Stimulated activated CD4-positive, alpha-beta T cell treated with anti-CD3 and anti-CD28 coated beads, Interleukin-4, amount 100 ng/mL, for 24 hours (primary cell): ENCODE data around the gene FAM193A.
A peak's percentile ranks its signal among the peaks of the same experiment; 100 is the strongest.
"Not testable (repeated sequence)": the region's sequence is repeated elsewhere in the genome, so short reads cannot be mapped to it uniquely, and the experiment has no call there.

Experiments used
- DNase-seq: peaks from one replicate; pipeline ENCODE4 v3.0.0-alpha.2; 2020

FAM193A gene

DNA sequence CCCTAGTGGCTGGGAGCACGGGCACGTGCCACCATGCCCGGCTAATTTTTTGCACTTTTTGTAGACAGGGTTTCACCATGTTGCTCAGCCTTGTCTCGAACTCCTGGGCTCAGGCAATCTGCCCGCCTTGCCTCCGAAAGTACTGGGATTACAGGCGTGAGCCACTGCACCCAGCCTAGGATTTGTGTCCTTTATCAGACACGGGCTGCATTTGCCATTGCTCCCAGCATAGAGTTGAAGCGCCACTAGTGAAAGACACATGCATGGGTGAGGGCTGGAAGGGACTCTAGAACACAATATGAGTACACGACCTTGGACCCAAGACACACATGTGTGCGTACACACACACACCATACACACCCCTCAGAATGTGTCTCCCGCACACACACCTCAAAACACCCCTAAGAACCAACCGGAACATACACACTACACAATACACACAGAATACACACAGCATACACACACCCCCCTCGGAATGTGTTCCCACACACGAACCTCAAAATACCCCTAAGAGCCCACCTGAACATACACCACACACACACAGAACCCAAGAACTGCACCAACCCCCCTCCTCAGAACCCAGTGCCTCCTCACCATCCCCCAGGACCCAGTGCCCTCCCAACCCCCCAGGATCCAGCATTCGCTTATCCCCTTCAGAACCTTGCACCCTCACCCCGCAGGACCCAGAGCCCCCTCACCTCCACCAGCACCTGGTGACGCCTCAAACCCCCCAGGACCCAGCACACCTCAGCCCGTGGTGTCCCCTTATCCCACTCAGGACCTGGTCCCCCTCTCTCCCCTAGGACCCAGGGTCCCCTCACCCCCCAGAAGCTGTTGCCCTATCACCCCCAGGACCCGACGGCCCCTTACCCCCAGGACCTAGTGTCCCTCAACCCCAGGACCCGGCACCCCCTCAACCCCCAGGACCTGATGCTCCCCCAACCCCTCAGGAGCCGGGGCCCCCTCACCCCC, 218.7 kb downstream of the FAM193A start:
- no peak for DNase-seq

- DNase-seq, result peak; percentile 75
Measured at GRCh38 chr4:2755821-2756690, 219.6 kb downstream of the FAM193A start, which contains the start of gene TNIP2. TNIP2 (minus strand) TSS chr4:2756336; CDS start chr4:2756289, 47 bp downstream.

- no peak for DNase-seq
Measured at GRCh38 chr4:2756691-2757350, 220.4 kb downstream of the FAM193A start.

DNA sequence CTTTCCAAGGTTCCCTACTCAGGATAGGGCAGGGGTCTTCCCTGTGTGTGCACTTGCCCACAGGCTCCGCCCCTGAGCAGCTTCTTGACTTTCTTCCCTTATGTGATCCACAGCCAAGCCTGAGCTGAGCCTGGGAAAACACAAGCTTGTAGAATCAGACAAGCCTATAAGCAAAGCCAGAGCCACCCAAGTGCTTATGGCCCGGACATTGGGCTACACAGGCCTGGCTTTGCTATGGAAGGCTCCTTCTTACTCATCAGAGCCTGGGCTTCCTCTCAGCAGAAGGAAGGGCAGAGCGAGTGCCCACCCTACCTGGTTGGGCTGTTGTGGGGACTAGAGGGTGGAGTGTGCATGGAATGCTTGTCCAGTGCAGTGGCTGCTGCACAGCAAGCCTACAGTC, 221.0 kb downstream of the FAM193A start:
- no peak for DNase-seq

- no peak for DNase-seq
Measured at GRCh38 chr4:2761035-2761923, 224.8 kb downstream of the FAM193A start.

DNA sequence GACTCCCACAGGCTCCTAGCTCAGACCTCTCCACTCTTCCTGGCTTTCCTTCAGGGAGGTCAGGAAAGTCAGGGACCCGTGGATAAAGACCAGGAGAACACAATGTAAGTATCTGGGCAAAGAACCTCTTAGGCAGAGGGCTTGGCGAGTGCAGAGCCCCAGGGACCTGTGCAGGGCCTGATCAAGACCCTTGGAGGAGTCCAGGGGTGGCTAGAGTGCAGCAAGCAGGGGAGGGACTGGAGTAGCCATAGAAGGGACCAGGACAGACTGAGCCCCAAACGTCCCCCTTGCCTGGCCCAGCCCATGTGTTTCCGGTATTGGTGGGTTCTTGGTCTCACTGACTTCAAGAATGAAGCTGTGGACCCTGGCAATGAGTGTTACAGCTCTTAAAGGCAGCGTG, 225.6 kb downstream of the FAM193A start:
- no peak for DNase-seq

DNA sequence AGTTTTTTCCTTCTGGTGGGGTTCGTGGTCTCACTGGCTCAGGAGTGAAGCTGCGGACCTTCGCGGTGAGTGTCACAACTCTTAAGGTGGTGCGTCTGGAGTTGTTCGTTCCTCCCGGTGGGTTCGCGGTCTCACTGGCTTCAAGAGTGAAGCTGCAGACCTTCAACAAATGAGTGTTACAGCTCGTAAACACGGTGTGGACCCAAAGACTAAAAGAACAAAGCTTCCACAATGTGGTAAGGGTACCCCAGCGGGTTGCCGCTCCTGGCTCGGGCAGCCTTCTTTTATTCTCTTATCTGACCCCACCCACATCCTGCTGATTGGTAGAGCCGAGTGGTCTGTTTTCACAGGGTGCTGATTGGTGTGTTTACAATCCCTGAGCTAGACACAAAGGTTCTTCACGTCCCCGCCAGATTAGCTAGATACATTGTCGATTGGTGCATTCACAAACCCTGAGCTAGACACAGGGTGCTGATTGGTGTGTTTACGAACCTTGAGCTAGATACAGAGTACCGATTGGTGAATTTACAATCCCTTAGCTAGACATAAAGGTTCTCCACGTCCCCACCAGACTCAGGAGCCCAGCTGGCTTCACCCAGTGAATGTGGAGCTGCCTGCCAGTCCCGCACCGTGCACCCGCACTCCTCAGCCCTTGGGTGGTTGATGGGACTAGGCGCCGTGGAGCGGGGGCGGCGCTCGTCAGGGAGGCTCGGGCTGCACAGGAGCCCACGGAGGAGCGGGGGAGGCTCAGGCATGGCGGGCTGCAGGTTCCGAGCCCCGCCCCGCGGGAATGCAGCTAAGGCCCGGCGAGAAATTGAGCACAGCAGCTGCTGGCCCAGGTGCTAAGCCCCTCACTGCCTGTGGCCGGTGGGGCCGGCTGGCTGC, 226.3 kb downstream of the FAM193A start:
- not testable (repeated sequence) for DNase-seq

GRCh38 chr4:2763511-2763967, 227.1 kb downstream of the FAM193A start:
- DNase-seq, result no peak

GRCh38 chr4:2765832-2766526, 229.5 kb downstream of the FAM193A start:
- DNase-seq, result no peak

GRCh38 chr4:2767046-2767704, 230.7 kb downstream of the FAM193A start:
- DNase-seq, result no peak

DNA sequence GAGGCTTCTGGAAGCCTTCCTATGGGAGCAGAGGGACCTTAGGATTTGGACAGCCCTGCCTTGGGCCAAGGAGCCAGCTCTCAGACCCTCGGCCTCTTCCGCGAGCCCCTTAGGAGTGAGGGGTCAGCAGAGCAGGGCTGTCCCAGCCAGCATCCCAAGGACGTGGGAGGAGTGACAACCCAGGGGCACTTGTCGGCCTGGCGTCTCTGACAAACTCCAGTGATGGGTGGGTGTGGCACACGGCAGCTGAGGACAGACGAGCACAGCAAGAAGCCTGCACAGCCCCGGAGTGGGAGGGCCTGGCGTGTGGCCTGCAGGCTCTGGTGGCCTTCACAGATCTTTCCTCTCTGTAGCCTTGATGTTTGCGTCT, 231.2 kb downstream of the FAM193A start:
- DNase-seq, result no peak

- DNase-seq, result no peak
Measured at GRCh38 chr4:2768124-2768523, 231.7 kb downstream of the FAM193A start.

- no peak for DNase-seq
Measured at GRCh38 chr4:2768921-2769336, 232.5 kb downstream of the FAM193A start.

DNA sequence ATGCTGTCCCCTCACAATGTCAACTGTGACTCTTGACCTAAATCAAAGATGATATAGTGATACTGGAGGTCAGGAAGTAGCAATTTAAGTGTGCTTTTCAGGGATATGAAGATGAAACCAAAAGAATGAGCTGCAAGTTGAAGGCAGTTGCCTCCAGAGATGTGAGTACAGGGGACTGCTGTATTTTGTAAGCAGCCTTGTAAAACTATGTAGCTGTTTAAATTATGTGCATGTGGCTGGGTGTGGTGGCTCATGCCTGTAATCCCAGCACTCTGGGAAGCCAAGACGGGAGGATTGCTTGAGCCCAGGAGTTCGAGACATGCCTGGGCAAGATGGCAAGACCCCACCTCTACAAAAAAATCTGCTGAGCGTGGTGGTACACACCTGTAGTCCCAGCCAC, 234.8 kb downstream of the FAM193A start:
- DNase-seq, result no peak

GRCh38 chr4:2780643-2781042, 244.2 kb downstream of the FAM193A start:
- DNase-seq, result not testable (repeated sequence)

DNA sequence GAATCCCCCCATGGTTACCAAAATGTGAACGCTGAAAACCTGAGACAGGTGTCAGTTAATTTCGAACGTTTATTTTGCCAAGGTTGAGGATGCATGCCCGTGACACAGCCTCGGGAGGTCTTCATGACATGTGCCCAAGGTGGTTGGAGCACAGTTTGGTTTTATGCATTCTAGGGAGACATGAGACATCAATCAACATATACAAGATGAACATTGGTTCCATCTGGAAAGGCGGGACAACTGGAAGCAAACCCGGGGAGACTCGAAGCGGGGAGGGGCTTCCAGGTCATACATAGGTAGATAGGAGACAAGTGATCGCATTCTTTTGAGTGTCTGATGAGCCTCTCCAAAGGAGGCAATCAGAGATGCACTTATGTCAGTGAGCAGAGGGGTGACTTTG, 245.5 kb downstream of the FAM193A start:
- DNase-seq, result no peak
